HG03039 (cell line): Measurements from ENCODE around the gene ZNF23.

Experiments used
- ATAC-seq: cut with Tn5 transposase; IDR thresholded peaks from one replicate; pipeline ENCODE4 v1.9.1; 2021; ENCODE audit warnings: mild to moderate bottlenecking, moderate library complexity; ENCODE audit not compliant: unreplicated experiment

ZNF23 gene

DNA sequence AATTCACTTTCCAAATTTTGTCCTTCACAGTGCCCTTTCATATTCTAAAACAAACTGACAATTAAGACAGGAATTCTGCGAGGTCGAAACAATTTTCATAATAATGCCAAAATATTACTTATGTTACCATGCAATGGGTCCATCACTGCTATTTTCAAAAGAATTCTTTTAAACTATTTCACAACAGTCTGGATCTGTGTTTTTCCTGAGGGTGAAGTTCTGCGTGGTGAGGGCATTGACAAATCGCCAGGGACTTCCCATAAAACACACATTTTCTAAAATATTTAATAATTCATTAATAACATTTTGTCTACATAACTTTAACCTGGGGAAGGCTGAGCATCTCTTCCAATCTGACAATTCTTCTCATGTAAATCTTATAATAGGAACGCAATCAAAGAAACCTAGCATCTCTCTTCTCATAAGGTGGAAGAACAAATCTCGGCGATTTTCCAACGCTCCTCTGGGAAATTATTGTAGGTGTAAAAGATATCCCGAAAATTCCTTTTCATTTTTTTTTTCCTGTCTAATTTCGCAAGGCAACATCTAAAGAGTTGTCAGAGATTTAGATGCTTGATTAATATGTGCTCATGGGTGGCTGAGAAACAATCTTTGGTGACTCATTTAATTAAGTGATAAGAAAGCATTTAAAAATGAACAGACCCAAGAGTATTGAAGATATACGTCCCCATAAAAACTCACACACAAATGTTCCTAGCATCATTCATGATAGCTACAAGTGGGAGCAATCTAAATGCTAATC is 62.1 kb downstream of the ZNF23 start:
- no peak for ATAC-seq
